ENCODE measurements around the gene ZBTB48.

Gene ZBTB48

DNA sequence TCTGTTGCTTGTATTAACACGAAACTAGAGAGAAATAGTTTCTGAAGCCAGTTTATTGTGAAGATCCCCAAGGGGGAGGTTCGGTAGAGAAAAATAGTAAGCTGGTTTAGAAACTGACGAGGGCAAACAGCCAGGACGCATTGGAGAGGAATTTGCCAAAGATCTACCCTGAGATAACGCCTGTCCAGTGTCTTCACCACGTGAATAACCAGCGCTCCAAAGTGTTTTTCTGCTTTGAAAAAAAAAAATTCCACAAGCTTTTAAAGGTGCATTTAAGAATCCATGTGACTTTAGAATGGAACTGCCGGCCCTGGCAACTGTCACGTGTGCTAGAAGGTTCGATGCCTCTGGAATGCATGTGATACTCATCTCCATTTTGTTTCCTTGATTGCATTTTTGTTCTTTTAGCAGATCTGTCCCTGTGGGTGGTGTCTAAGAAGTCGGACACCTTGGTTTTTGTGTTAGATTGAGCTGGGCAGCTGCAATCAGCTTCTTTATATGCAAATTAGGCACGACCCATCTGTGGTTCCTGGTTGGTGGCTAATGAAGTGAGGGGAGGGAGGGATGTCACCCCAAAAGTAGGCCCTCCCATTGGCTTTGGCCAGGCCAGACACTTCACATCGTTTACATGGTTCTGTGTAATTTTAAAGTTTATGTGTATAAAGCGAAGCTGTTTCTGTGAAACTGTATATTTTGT is 43.6 kb downstream of the ZBTB48 start:
- TF ChIP-seq POLR2AphosphoS5 (IDR thresholded peaks at IDR 0.05; ENCODE audit: low read depth) (no peak), GABPA (IDR thresholded peaks at IDR 0.05; ENCODE audit: low read depth) (no peak), SPI1 (IDR thresholded peaks at IDR 0.05; ENCODE audit: borderline replicate concordance, low read depth) (no peak)
- TF ChIP-seq, protein P1, sequence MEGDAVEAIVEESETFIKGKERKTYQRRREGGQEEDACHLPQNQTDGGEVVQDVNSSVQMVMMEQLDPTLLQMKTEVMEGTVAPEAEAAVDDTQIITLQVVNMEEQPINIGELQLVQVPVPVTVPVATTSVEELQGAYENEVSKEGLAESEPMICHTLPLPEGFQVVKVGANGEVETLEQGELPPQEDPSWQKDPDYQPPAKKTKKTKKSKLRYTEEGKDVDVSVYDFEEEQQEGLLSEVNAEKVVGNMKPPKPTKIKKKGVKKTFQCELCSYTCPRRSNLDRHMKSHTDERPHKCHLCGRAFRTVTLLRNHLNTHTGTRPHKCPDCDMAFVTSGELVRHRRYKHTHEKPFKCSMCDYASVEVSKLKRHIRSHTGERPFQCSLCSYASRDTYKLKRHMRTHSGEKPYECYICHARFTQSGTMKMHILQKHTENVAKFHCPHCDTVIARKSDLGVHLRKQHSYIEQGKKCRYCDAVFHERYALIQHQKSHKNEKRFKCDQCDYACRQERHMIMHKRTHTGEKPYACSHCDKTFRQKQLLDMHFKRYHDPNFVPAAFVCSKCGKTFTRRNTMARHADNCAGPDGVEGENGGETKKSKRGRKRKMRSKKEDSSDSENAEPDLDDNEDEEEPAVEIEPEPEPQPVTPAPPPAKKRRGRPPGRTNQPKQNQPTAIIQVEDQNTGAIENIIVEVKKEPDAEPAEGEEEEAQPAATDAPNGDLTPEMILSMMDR (IDR thresholded peaks at IDR 0.05; ENCODE audit: insufficient read depth, low read length), result no peak
- TF ChIP-seq, protein P2, sequence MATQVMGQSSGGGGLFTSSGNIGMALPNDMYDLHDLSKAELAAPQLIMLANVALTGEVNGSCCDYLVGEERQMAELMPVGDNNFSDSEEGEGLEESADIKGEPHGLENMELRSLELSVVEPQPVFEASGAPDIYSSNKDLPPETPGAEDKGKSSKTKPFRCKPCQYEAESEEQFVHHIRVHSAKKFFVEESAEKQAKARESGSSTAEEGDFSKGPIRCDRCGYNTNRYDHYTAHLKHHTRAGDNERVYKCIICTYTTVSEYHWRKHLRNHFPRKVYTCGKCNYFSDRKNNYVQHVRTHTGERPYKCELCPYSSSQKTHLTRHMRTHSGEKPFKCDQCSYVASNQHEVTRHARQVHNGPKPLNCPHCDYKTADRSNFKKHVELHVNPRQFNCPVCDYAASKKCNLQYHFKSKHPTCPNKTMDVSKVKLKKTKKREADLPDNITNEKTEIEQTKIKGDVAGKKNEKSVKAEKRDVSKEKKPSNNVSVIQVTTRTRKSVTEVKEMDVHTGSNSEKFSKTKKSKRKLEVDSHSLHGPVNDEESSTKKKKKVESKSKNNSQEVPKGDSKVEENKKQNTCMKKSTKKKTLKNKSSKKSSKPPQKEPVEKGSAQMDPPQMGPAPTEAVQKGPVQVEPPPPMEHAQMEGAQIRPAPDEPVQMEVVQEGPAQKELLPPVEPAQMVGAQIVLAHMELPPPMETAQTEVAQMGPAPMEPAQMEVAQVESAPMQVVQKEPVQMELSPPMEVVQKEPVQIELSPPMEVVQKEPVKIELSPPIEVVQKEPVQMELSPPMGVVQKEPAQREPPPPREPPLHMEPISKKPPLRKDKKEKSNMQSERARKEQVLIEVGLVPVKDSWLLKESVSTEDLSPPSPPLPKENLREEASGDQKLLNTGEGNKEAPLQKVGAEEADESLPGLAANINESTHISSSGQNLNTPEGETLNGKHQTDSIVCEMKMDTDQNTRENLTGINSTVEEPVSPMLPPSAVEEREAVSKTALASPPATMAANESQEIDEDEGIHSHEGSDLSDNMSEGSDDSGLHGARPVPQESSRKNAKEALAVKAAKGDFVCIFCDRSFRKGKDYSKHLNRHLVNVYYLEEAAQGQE (IDR thresholded peaks at IDR 0.05; ENCODE audit: insufficient replicate concordance, low read depth), result no peak

DNA sequence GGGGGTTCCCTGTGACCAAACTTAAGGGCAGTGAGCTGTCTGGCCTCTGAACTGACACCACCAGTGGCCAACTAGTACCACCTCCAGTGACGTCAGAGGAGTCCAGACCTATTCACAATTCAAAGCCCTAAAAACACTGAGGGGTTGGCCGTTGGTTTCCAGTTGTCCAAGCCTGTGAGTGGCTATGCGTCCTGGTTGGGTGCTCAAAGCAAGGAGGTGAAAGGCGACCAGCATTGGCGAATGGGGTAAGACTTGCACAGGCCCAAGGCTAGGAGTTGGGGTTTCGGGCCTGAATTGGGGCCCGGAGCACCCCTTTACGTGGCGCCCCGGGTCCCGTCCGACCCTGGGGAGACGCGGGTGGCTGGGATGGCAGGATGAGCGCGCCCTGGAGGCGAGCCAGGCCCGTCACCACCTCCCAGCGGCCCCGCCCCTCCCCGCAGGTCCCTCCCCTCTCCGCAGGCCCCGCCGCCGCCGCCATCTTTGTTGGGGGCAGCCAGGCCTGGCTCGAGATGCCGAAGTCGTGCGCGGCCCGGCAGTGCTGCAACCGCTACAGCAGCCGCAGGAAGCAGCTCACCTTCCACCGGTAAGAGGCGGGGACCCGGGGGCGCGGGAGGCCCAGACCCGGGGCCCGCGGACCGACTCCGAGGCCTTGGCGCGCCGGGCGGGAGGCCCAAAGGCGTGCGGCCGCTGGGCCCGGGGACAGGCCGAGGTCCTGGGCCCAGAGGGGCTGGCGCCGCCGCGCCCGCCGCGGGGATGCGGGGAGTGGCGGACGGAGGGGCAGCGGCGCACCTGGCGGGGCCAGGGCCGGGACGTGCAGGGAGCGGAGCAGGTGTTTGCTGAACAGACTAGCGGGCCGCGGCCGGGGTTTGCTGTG is 45.2 kb downstream of the ZBTB48 start, which contains the start of gene THAP3:
Gene THAP3, plus strand, starts transcription at position 159 of the 874 bp plus-strand sequence. Its CDS starts 351 bp downstream, at position 510.
- peak in 1 of 2 experiments; percentile 84 for DNase-seq (ENCODE audit: low read depth in 1 of 2, low spot score in 1 of 2)
- TF ChIP-seq, protein P1 (IDR thresholded peaks at IDR 0.05; ENCODE audit: insufficient read depth, low read length), result peak; percentile 4
- TF ChIP-seq GABPA (IDR thresholded peaks at IDR 0.05; ENCODE audit: low read depth) (no peak), POLR2AphosphoS5 (IDR thresholded peaks at IDR 0.05; ENCODE audit: low read depth) (peak; percentile 16; the same call in 1 of the 2 replicates)
- peak within 1 kb of the TSS; percentile 82 for H3K4me3 ChIP-seq (replicated peaks; ENCODE audit: insufficient read depth, low read length)
- peak within 1 kb of the TSS; percentile 31; the same call in 1 of the 2 replicates for H3K27ac ChIP-seq (replicated peaks)
- no peaks in the 10 kb centered on the region for H3K27me3 ChIP-seq (ENCODE audit: insufficient read depth, poor library complexity, severe bottlenecking)

More for the DNA sequence above, 43.6 kb downstream of the ZBTB48 start:
- H3K27ac ChIP-seq (replicated peaks), result no peak overlapping the region
- H3K27me3 ChIP-seq (ENCODE audit: insufficient read depth, poor library complexity, severe bottlenecking), result no peaks in the 10 kb centered on the region
- no peak overlapping the region for H3K4me3 ChIP-seq (replicated peaks; ENCODE audit: insufficient read depth, low read length)
- no peak for DNase-seq (ENCODE audit: low read depth in 1 of 2, low spot score in 1 of 2)

DNA sequence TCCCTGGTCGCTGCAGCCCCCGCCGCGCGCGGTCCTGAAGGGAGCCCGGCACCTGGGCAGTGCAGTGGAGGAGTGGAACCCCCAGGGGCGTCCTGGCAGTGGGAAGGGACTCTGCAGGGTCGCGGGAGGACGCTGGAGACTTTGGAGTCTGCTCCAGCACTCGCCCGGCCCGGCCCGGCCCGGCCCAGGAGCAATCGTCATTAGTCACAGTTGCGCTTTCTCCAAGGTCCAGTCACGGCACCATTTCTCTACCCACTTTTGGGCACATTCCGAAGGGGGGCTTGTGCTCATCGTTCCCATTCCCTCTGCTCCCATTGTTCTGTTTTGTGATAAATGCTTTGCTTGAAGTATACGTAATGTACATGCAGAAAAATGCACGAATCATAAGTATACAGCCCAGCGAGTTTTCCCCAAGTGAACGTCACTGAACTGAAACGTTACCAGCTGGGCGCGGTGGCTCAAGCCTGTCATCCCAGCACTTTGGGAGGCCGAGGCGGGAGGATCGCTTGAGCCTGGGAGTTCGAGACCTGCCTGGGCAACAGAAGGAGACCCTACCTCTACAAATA is 45.9 kb downstream of the ZBTB48 start:
- Histone ChIP-seq H3K4me3 (replicated peaks; ENCODE audit: insufficient read depth, low read length) (peak overlapping the region; percentile 82), H3K27me3 (ENCODE audit: insufficient read depth, poor library complexity, severe bottlenecking) (no peaks in the 10 kb centered on the region), H3K27ac (replicated peaks) (peak overlapping the region; percentile 31; the same call in 1 of the 2 replicates)
- no peak for DNase-seq (ENCODE audit: low read depth in 1 of 2, low spot score in 1 of 2)
- TF ChIP-seq POLR2AphosphoS5 (IDR thresholded peaks at IDR 0.05; ENCODE audit: low read depth) (no peak), SPI1 (IDR thresholded peaks at IDR 0.05; ENCODE audit: borderline replicate concordance, low read depth) (no peak), GABPA (IDR thresholded peaks at IDR 0.05; ENCODE audit: low read depth) (no peak)
- TF ChIP-seq, protein P2 (IDR thresholded peaks at IDR 0.05; ENCODE audit: insufficient replicate concordance, low read depth), result no peak
- TF ChIP-seq, protein P1 (IDR thresholded peaks at IDR 0.05; ENCODE audit: insufficient read depth, low read length), result no peak

Measured in HL-60 (cell line).